K562 (cell line): Measurements from ENCODE around the gene TCF12. TPM values are rescaled to one million over a fixed set of nuclear protein-coding genes. Genes with fewer than 3 reads are reported as not detected.

ENCODE experiments used
- ARID3B ChIP-seq: fragments of 250-450 bp; sonication (Bioruptor Pico); IDR thresholded peaks from 2 replicates; pipeline ENCODE4 v1.4.0; 2020; ENCODE audit warnings: borderline replicate concordance
- BCOR ChIP-seq: fragments of 450-650 bp; IDR thresholded peaks from 2 replicates; pipeline ENCODE4 v1.6.1; 2016
- BRCA1 ChIP-seq, 2 experiments: fragments of 450-650 bp in 1 of 2; sonication (generic) in 1 of 2; formaldehyde crosslinking in 1 of 2; IDR thresholded peaks; 2 replicates each; pipeline versions ENCODE4 v1.5.0 to v1.6.1; 2017 to 2020; ENCODE audit warnings: mild to moderate bottlenecking in 1 of 2, missing genetic modification reagents in 1 of 2
- CREB3 ChIP-seq: fragments of 450-650 bp; conservative IDR thresholded peaks from 2 replicates; pipeline ENCODE4 v1.6.1; 2016; ENCODE audit warnings: missing genetic modification characterization, low read depth, mild to moderate bottlenecking, missing compliant biosample characterization, moderate library complexity
- ILK ChIP-seq: fragments of 450-650 bp; IDR thresholded peaks from 2 replicates; pipeline ENCODE4 v1.6.1; 2016; ENCODE audit warnings: missing genetic modification characterization, low read depth, mild to moderate bottlenecking, missing compliant biosample characterization, moderate library complexity, borderline replicate concordance
- NR1H2 ChIP-seq: sonication (generic); formaldehyde crosslinking; IDR thresholded peaks from 2 replicates; pipeline ENCODE4 v1.4.0; 2020; ENCODE audit warnings: mild to moderate bottlenecking, missing genetic modification reagents
- POLR2B ChIP-seq: fragments of 450-650 bp; IDR thresholded peaks from 2 replicates; pipeline ENCODE4 v1.6.1; 2018; ENCODE audit warnings: low read depth; ENCODE audit not compliant: partially characterized antibody
- ZC3H8 ChIP-seq: fragments of 450-650 bp; IDR thresholded peaks from 2 replicates; pipeline ENCODE4 v1.6.1; 2017
- ZNF318 ChIP-seq, 2 experiments: fragments of 450-650 bp; IDR thresholded peaks; 2 replicates each; pipeline ENCODE4 v1.6.1; 2016; ENCODE audit warnings: mild to moderate bottlenecking in 2 of 2, borderline replicate concordance in 1 of 2, low read depth in 1 of 2, moderate library complexity in 1 of 2
- polyA plus RNA-seq, 8 experiments: library from polyadenylated mRNA; depleted of rRNA in 4 of 8; stranded (reverse) in 5 of 8; unstranded in 3 of 8; fragments of >200 nt; fragmentation: Nextera tagmentation in 2 of 8; fragmentation: Illumina TruSeq in 1 of 8; extraction: Ambion mirVana in 2 of 8; extraction: Trizol in 1 of 8; gene quantifications; 2 replicates each; pipeline versions ENCODE4 v1.2.1 to v1.2.3, GENCODE V29; 2011 to 2014; ENCODE audit warnings: inconsistent platforms in 1 of 8, missing spikeins in 1 of 8
- total RNA-seq, 7 experiments: library from RNA; depleted of rRNA in 6 of 7; stranded (reverse); fragments of >200 nt in 6 of 7; fragmentation: Illumina TruSeq in 2 of 7; extraction: Trizol in 2 of 7; gene quantifications; 2 replicates each; pipeline versions ENCODE4 v1.2.1 to v1.2.3, GENCODE V29; 2011 to 2021; ENCODE audit warnings: low replicate concordance in 1 of 7

Gene TCF12
- total and polyA plus RNA-seq, 9 of the 15 experiments (the other 6 are each of a cell fraction or from before 2014, with no cell fraction given) = 10.5 to 132 (median 52.9) TPM

- TF ChIP-seq ZNF318 (IDR thresholded peaks at IDR 0.05; ENCODE audit: borderline replicate concordance in 1 of 2, low read depth in 1 of 2) (no peak), POLR2B (no peak), ZC3H8 (no peak), ILK (no peak), NR1H2 (no peak), ARID3B (CRISPR knock-in tag) (no peak), CREB3 (tag) (no peak), BCOR (no peak), BRCA1 (IDR thresholded peaks at IDR 0.05) (no peak), BRCA1 (CRISPR knock-in tag; IDR thresholded peaks at IDR 0.05) (no peak)
These were observed 38.1 kb downstream of the TCF12 start (continued) for GRCh38 chr15:56956538-56956937.
